Mesodermal cell (in vitro differentiated cells): Measurements from ENCODE around the gene TEX29.

Source experiments
- H3K27ac ChIP-seq: 2 replicates; pipeline ENCODE4 v1.7.0; 2013; ENCODE audit warnings: mild to moderate bottlenecking, low read depth, low read length, moderate library complexity; ENCODE audit not compliant: severe bottlenecking
- H3K36me3 ChIP-seq: 2 replicates; pipeline ENCODE4 v1.7.1; 2013; ENCODE audit warnings: mild to moderate bottlenecking, low read length, moderate library complexity; ENCODE audit not compliant: control insufficient read depth, insufficient read depth
- H3K4me1 ChIP-seq: one replicate; pipeline ENCODE4 v1.7.1; 2013; ENCODE audit warnings: mild to moderate bottlenecking, low read length; ENCODE audit not compliant: insufficient read depth, control insufficient read depth, poor library complexity, severe bottlenecking
- H3K4me3 ChIP-seq: 2 replicates; pipeline ENCODE4 v1.7.0; 2013; ENCODE audit warnings: low read length, control low read depth, mild to moderate bottlenecking; ENCODE audit not compliant: insufficient read depth, poor library complexity, severe bottlenecking; ENCODE audit errors: extremely low read depth
- H3K9me3 ChIP-seq: 2 replicates; pipeline ENCODE4 v1.7.1; 2013; ENCODE audit warnings: mild to moderate bottlenecking, low read length, moderate library complexity; ENCODE audit not compliant: control insufficient read depth
- WGBS, 2 experiments: methylation state at CpG; one replicate each; pipeline ENCODE4 v1.1.5; 2013; ENCODE audit warnings: missing lambda C conversion rate in 2 of 2; ENCODE audit not compliant: insufficient coverage in 2 of 2; 5-methylcytosine and 5-hydroxymethylcytosine counted together

The TEX29 gene

GRCh38 chr13:111344471-111345191 is 24.2 kb downstream of the TEX29 start:
- no peaks in the 10 kb centered on the region for H3K4me1 ChIP-seq
- H3K36me3 ChIP-seq, result no peaks in the 10 kb centered on the region
- H3K27ac ChIP-seq, result no peak overlapping the region
- 69 to 79% methylated on average over 20 to 22 of the region's 25 CpGs for WGBS, 2 experiments
- no peak overlapping the region for H3K4me3 ChIP-seq
- H3K9me3 ChIP-seq, result no peaks in the 10 kb centered on the region

GRCh38 chr13:111345682-111346081 is 25.2 kb downstream of the TEX29 start:
- H3K9me3 ChIP-seq, result no peaks in the 10 kb centered on the region
- H3K4me1 ChIP-seq, result no peaks in the 10 kb centered on the region
- no peak overlapping the region for H3K4me3 ChIP-seq
- H3K36me3 ChIP-seq, result no peaks in the 10 kb centered on the region
- no peak overlapping the region for H3K27ac ChIP-seq
- WGBS, 2 experiments, result 90 to 91% methylated on average over 11 of the region's 11 CpGs

GRCh38 chr13:111346101-111346680 is 25.7 kb downstream of the TEX29 start:
- Histone ChIP-seq H3K4me1 (no peaks in the 10 kb centered on the region), H3K4me3 (no peak overlapping the region), H3K9me3 (no peaks in the 10 kb centered on the region), H3K36me3 (no peaks in the 10 kb centered on the region), H3K27ac (no peak overlapping the region)
- WGBS, 2 experiments, result 92 to 96% methylated on average over 15 to 20 of the region's 20 CpGs

- Histone ChIP-seq H3K4me1 (no peaks in the 10 kb centered on the region), H3K9me3 (no peaks in the 10 kb centered on the region), H3K27ac (no peak overlapping the region), H3K36me3 (no peaks in the 10 kb centered on the region), H3K4me3 (no peak overlapping the region)
- 87 to 94% methylated on average over 5 to 6 of the region's 6 CpGs for WGBS, 2 experiments
Measured at GRCh38 chr13:111347438-111347837, 27.0 kb downstream of the TEX29 start.

GRCh38 chr13:111353508-111353907 is 33.1 kb downstream of the TEX29 start:
- H3K4me3 ChIP-seq, result no peak overlapping the region
- no peaks in the 10 kb centered on the region for H3K9me3 ChIP-seq
- H3K36me3 ChIP-seq, result no peaks in the 10 kb centered on the region
- H3K4me1 ChIP-seq, result no peaks in the 10 kb centered on the region
- no peak overlapping the region for H3K27ac ChIP-seq
- 42 to 77% methylated on average over 2 of the region's 2 CpGs for WGBS, 2 experiments

GRCh38 chr13:111354789-111355188 is 34.3 kb downstream of the TEX29 start:
- no peaks in the 10 kb centered on the region for H3K4me1 ChIP-seq
- 78 to 97% methylated on average over 3 to 6 of the region's 7 CpGs for WGBS, 2 experiments
- no peak overlapping the region for H3K27ac ChIP-seq
- H3K9me3 ChIP-seq, result no peaks in the 10 kb centered on the region
- no peak overlapping the region for H3K4me3 ChIP-seq
- no peaks in the 10 kb centered on the region for H3K36me3 ChIP-seq

- Histone ChIP-seq H3K36me3 (no peaks in the 10 kb centered on the region), H3K4me3 (no peak overlapping the region), H3K4me1 (no peaks in the 10 kb centered on the region), H3K27ac (no peak overlapping the region), H3K9me3 (no peaks in the 10 kb centered on the region)
- WGBS, 2 experiments, result 92% methylated on average over 2 of the region's 4 CpGs
Measured at GRCh38 chr13:111356795-111357194, 36.4 kb downstream of the TEX29 start.

GRCh38 chr13:111359237-111359915 is 38.9 kb downstream of the TEX29 start:
- no peaks in the 10 kb centered on the region for H3K9me3 ChIP-seq
- no peaks in the 10 kb centered on the region for H3K4me1 ChIP-seq
- H3K27ac ChIP-seq, result no peak overlapping the region
- no peaks in the 10 kb centered on the region for H3K36me3 ChIP-seq
- WGBS, 2 experiments, result 55 to 56% methylated on average over 10 of the region's 11 CpGs
- no peak overlapping the region for H3K4me3 ChIP-seq

GRCh38 chr13:111359930-111360329 is 39.5 kb downstream of the TEX29 start:
- no peak overlapping the region for H3K27ac ChIP-seq
- WGBS, 2 experiments, result 89 to 100% methylated on average over 4 to 6 of the region's 7 CpGs
- H3K36me3 ChIP-seq, result no peaks in the 10 kb centered on the region
- no peaks in the 10 kb centered on the region for H3K9me3 ChIP-seq
- H3K4me1 ChIP-seq, result no peaks in the 10 kb centered on the region
- no peak overlapping the region for H3K4me3 ChIP-seq

GRCh38 chr13:111360452-111360851 is 40.0 kb downstream of the TEX29 start:
- Histone ChIP-seq H3K9me3 (no peaks in the 10 kb centered on the region), H3K4me3 (no peak overlapping the region), H3K36me3 (no peaks in the 10 kb centered on the region), H3K27ac (no peak overlapping the region), H3K4me1 (no peaks in the 10 kb centered on the region)
- WGBS, 2 experiments, result 91 to 98% methylated on average over 5 to 8 of the region's 9 CpGs
